Astrocyte (in vitro differentiated cells and primary cell): ENCODE measurements around the gene CYP2R1. TPM values are rescaled to one million over a fixed set of nuclear protein-coding genes. Genes with fewer than 3 reads are reported as not detected.
A peak's percentile ranks its signal among the peaks of the same experiment; 100 is the strongest.

Experiments
- DNase-seq: peaks from one replicate; pipeline ENCODE4 v3.0.0-alpha.2; 2010; ENCODE audit warnings: low read depth
- FAIRE-seq: peaks from 2 replicates; lab custom pipeline; 2011; peaks lifted over from hg19 to GRCh38; lab: Jason Lieb, UNC
- H2AFZ ChIP-seq: 2 replicates; pipeline ENCODE4 v1.6.0; 2012; ENCODE audit warnings: low read depth, low read length, inconsistent platforms
- H3K27ac ChIP-seq: 2 replicates; pipeline ENCODE4 v1.5.1; 2011; ENCODE audit warnings: low read depth, low read length, inconsistent platforms
- H3K27me3 ChIP-seq: 2 replicates; pipeline ENCODE4 v1.6.0; 2011; ENCODE audit warnings: low read length, inconsistent platforms; ENCODE audit not compliant: insufficient read depth
- H3K36me3 ChIP-seq: 2 replicates; pipeline ENCODE4 v1.5.1; 2011; ENCODE audit warnings: low read length, inconsistent platforms; ENCODE audit not compliant: insufficient read depth
- H3K4me1 ChIP-seq: 2 replicates; pipeline ENCODE4 v1.5.1; 2011; ENCODE audit warnings: low read length, inconsistent platforms; ENCODE audit not compliant: insufficient read depth
- H3K4me2 ChIP-seq: 2 replicates; pipeline ENCODE4 v1.6.0; 2012; ENCODE audit warnings: low read length, inconsistent platforms
- H3K4me3 ChIP-seq: 2 replicates; pipeline ENCODE4 v1.5.1; 2011; ENCODE audit warnings: low read depth, mild to moderate bottlenecking, low read length, inconsistent platforms; ENCODE audit not compliant: insufficient read depth
- H3K79me2 ChIP-seq: 2 replicates; pipeline ENCODE4 v1.6.0; 2012; ENCODE audit warnings: mild to moderate bottlenecking, low read length, inconsistent platforms; ENCODE audit not compliant: insufficient read depth
- H3K9ac ChIP-seq: 2 replicates; pipeline ENCODE4 v1.6.0; 2012; ENCODE audit warnings: mild to moderate bottlenecking, low read length, inconsistent platforms
- H3K9me3 ChIP-seq: 2 replicates; pipeline ENCODE4 v1.5.1; 2012; ENCODE audit warnings: low read depth, mild to moderate bottlenecking, low read length, inconsistent platforms; ENCODE audit not compliant: insufficient read depth
- H4K20me1 ChIP-seq: 2 replicates; pipeline ENCODE4 v1.6.0; 2012; ENCODE audit warnings: low read length, inconsistent platforms; ENCODE audit not compliant: insufficient read depth
- H3K27ac Mint-ChIP-seq: one replicate; pipeline ENCODE4 v1.8.0; 2021; ENCODE audit warnings: mild to moderate bottlenecking, mixed read lengths; ENCODE audit not compliant: unreplicated experiment
- H3K27me3 Mint-ChIP-seq: one replicate; pipeline ENCODE4 v1.8.0; 2021; ENCODE audit warnings: low read depth, mixed read lengths; ENCODE audit not compliant: unreplicated experiment
- H3K36me3 Mint-ChIP-seq: one replicate; pipeline ENCODE4 v1.8.0; 2021; ENCODE audit warnings: low read depth, mixed read lengths; ENCODE audit not compliant: unreplicated experiment
- H3K4me1 Mint-ChIP-seq: one replicate; pipeline ENCODE4 v1.8.0; 2021; ENCODE audit warnings: low read depth, mixed read lengths; ENCODE audit not compliant: unreplicated experiment
- H3K4me3 Mint-ChIP-seq: one replicate; pipeline ENCODE4 v1.8.0; 2021; ENCODE audit warnings: mild to moderate bottlenecking, moderate library complexity, mixed read lengths; ENCODE audit not compliant: unreplicated experiment
- H3K9me3 Mint-ChIP-seq: one replicate; pipeline ENCODE4 v1.8.0; 2021; ENCODE audit warnings: mild to moderate bottlenecking, mixed read lengths; ENCODE audit not compliant: unreplicated experiment
- CTCF ChIP-seq: IDR thresholded peaks from 2 replicates; pipeline ENCODE4 v1.5.1; 2011; ENCODE audit warnings: low read depth, mild to moderate bottlenecking, inconsistent platforms, low read length, moderate library complexity; ENCODE audit not compliant: insufficient read depth
- EZH2 ChIP-seq: IDR thresholded peaks from 2 replicates; pipeline ENCODE4 v1.6.1; 2012; ENCODE audit warnings: mild to moderate bottlenecking, low read length, inconsistent platforms; ENCODE audit not compliant: insufficient read depth
- total RNA-seq: library from RNA; stranded (reverse); gene quantifications from 2 replicates; pipeline ENCODE4 v1.2.1, GENCODE V29; 2021

The CYP2R1 gene
- total RNA-seq, 1 donor from 2014 or later = 9.9 TPM

GRCh38 chr11:14914536-14914935 lies 22.5 kb upstream of the CYP2R1 start:
- Mint-ChIP-seq H3K27ac (no peak overlapping the region), H3K36me3 (no peaks in the 10 kb centered on the region), H3K9me3 (no peaks in the 10 kb centered on the region), H3K4me3 (no peak overlapping the region), H3K4me1 (no peaks in the 10 kb centered on the region), H3K27me3 (no peaks in the 10 kb centered on the region)
- Histone ChIP-seq H2AFZ (no peak overlapping the region), H4K20me1 (no peaks in the 10 kb centered on the region), H3K36me3 (no peaks in the 10 kb centered on the region), H3K4me2 (no peak overlapping the region), H3K27ac (no peak overlapping the region), H3K4me1 (no peaks in the 10 kb centered on the region), H3K79me2 (no peaks in the 10 kb centered on the region), H3K27me3 (peaks cover under 1% of the 10 kb centered on the region), H3K4me3 (no peak overlapping the region), H3K9me3 (no peaks in the 10 kb centered on the region), H3K9ac (no peak overlapping the region)
- no peak for TF ChIP-seq CTCF
- TF ChIP-seq EZH2 = no peak
- FAIRE-seq = no peak
- DNase-seq = no peak

- no peaks in the 10 kb centered on the region for H3K4me1 Mint-ChIP-seq
- no peaks in the 10 kb centered on the region for H4K20me1 ChIP-seq
- H3K9me3 ChIP-seq = no peaks in the 10 kb centered on the region
- H3K4me2 ChIP-seq = no peak overlapping the region
- H3K27ac Mint-ChIP-seq = no peak overlapping the region
- TF ChIP-seq CTCF (peak; percentile 70), EZH2 (no peak)
- H3K27ac ChIP-seq = no peak overlapping the region
- H3K9ac ChIP-seq = no peak overlapping the region
- peak; percentile 23 for DNase-seq
- no peaks in the 10 kb centered on the region for H3K36me3 Mint-ChIP-seq
- H3K4me3 Mint-ChIP-seq = no peak overlapping the region
- H3K4me1 ChIP-seq = peaks cover 4% of the 10 kb centered on the region
- H3K27me3 ChIP-seq = no peaks in the 10 kb centered on the region
- no peaks in the 10 kb centered on the region for H3K9me3 Mint-ChIP-seq
- no peak overlapping the region for H3K4me3 ChIP-seq
- peaks cover 20% of the 10 kb centered on the region for H3K27me3 Mint-ChIP-seq
- FAIRE-seq = no peak
- no peak overlapping the region for H2AFZ ChIP-seq
- H3K79me2 ChIP-seq = no peaks in the 10 kb centered on the region
- no peaks in the 10 kb centered on the region for H3K36me3 ChIP-seq
These were observed 16.3 kb upstream of the CYP2R1 start for GRCh38 chr11:14908214-14908880.
